NCI-H1105 (cell line): ENCODE results near the gene RCAN1.

Experiments
- DNase-seq: peaks from one replicate; lab custom pipeline; 2025; lab: John Stamatoyannopoulos, UW

Gene RCAN1

DNA sequence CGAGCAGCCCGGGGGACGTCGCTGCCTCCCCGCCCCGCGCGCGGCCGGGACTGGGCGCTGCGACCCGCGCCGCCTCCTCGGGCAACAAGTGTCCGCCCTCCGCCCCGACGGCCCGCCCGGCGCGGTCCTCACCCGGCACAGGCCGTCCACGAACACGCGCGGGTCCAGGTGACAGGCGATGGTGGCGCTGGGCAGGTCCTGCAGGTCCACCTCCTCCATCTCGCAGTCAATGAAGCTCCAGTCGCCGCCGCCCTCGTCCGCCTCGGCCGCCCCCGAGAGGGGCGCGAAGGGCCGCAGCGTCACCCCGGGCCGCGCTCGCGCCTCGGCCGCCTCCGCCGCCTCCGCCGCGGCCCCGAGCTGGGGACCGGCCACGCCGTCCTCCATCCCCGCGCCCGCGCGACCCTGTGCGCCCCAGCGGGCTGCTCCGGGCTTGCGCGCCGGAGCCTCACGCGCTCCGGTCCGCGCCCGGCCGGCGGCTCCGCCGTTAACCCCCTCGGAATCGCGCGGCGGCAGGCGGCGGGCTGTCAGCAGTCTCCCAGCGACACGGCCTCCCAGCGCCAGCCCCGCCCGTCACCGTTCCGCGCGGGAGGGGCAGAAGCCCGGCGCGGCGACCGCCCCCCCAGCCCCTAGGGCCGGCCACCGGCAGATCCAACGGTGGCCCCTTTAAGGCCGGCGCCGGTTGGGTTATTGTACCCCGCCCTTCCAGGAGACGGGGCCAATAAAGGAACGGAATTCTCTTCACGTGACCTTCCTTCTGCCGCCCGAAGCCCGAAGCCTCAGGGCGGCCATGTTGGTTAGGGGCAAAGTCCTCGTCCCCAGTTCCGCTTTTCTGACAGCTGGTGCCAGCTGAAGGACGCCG is at the start of gene RCAN1:
Gene RCAN1 (minus strand): TSS at position 486 of the 859 bp plus-strand sequence. CDS start 102 bp downstream, at position 384.
- DNase-seq, result peak; percentile 91

DNA sequence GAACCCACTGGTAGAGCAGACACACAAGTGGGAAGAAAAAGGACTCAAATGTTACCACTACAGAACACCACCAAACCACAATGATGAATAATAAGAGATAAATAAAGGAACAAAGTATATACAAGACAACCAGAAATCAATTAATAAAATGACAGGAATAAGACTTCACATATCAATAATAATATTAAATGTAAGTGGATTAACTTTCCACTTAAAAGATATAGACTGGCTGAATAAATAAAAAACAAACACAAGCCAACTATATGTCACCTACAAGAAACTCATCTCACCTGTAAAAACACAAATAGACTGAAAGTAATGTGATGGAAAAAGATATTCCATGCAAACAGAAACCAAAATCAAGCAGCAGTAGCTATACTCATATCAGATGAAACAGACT is 46.9 kb upstream of the RCAN1 start:
- DNase-seq, result no peak

DNA sequence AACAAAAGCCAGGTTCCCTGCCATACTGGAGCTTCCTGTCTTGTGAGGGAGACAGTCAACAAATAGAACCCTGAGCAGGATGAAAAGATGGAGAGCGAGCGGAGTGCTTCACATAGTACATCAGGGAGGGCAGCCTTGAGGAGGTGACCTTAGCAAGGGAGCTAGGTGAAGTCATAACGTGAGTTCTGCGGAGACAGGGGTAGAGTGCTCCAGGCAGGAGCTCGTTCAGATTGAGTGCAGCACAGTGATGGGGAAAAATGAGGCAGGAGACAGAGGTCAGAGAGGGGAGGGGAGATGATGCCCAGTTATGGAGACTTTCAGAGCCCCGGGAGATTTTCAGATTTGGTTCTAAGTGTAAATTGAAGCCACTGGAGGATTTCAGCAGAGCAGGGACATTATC is 38.6 kb upstream of the RCAN1 start:
- no peak for DNase-seq

DNA sequence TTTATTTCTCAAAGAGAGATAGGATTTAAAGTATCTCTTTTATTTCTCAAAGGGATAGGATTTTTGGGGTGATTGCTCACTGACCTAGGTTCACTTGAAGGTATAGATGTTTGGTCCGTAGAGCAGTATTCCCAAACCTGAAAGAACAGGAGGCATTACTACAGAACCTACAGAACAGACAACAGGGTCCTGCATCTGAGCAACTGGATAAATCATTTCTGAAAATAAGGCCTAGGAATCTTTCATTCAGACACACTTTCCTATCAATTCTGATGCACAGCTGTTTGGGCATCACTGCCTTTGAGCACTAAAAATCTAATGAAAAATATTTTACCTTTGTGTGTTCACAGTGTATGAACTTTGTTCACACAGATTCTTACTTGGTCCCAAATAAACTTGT is 36.7 kb upstream of the RCAN1 start:
- no peak for DNase-seq

DNA sequence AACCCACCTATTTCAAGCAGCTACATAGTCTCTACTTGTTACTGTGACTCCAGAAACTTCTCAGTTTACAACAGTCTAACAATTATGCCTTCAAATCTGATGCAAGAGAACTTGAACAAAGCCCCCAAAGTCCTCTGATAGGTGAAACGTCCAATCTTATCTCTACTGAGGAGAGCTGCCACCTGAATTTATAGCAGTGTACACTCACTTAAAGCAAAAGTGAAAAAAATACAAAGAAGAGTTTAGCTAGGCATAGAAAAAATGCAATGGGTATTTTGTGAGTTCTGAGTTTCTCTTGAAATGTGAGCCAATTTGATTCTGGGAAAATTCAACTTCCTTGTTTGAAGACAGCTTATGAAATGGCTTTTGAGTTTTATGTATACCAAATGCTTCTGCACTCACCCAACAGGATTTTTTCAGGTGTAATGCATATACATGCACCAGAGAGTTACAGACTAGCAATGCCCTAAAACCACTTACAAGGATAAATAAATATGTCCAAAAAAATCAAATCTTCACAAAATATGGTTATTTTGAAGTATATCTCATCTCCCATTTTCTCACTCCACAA is 36.0 kb upstream of the RCAN1 start:
- DNase-seq, result no peak

DNA sequence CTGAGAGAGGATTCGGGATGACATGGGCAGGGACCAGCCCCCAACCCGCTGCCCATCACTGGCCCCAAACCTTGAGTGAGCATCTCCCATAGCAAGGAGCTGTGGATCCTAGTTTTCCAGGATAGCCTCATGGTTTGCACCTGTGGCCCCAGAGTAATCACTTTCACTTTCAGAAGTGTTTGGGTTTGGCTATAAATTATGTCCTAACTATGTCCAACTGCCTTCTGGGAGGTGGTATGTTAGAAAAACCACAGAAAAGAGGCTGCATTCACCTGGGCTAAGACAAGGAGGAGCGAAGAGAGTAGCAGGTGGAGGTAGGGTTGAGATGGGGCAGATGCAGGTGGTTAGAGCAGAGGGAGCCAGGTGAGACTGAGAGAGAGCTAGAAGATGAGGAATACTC is 34.5 kb upstream of the RCAN1 start:
- no peak for DNase-seq

DNA sequence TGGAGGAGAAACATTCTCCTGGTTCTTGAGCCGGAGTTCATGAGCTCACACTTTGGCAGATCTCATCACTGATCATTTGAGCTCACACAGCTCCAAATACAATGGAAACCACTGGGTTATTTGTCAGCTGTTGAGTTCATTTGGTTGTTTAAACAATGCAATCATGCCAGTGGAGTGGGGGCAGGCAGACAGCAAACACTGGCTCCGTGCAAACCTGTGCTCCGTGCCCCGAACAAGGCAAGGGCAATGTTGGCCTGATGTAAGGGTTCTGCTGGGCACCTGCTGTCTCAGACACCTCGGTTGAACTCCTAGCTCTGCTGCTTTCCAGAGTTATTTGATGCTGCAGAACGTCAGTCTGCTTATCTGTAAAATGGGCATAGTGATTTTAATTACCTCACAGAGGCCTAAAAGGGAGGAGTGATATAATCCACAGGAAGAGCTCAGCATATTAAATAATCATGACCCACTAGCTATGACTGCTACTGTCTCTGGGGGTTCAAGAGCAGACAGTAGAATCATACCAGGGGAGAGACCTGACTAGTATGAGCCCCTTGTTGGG is 33.9 kb upstream of the RCAN1 start:
- no peak for DNase-seq

DNA sequence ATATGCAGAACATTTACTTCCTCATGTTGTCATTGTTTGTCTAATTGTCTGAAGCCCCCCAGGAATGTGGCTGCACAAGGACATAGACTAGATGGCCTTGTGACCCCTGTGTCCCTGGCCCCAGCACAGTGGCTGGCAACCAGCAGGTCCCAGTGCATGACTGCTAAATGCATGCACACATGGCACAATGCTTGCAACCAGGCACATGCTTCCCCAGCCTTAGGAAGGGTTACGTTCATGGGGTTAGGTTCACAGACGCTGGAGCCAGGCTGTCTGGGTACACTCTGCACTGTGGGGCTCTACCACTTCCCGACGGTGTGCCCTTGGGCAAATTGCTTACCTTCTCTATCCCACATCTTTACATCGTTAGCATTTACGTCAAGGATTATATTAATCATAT is 32.6 kb upstream of the RCAN1 start:
- no peak for DNase-seq

DNA sequence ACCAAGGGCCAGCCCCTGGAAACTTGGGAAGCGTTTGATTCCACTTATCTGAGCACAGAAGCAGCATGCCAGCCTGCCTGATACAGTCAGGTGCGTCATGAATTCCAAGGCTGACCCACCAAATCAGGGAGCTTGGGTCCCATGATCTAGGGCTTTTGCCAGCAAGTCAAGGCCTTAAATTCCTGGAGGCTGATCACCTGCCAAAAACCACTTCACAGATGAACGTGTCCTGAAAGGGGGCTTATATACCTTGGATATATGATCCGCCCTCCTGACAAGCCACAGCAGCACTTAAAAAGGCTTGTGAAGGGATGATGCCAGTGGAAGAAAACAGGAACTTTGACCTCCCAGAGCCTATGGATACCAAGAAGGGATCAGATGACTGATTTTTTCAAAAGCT is 29.9 kb upstream of the RCAN1 start:
- no peak for DNase-seq

DNA sequence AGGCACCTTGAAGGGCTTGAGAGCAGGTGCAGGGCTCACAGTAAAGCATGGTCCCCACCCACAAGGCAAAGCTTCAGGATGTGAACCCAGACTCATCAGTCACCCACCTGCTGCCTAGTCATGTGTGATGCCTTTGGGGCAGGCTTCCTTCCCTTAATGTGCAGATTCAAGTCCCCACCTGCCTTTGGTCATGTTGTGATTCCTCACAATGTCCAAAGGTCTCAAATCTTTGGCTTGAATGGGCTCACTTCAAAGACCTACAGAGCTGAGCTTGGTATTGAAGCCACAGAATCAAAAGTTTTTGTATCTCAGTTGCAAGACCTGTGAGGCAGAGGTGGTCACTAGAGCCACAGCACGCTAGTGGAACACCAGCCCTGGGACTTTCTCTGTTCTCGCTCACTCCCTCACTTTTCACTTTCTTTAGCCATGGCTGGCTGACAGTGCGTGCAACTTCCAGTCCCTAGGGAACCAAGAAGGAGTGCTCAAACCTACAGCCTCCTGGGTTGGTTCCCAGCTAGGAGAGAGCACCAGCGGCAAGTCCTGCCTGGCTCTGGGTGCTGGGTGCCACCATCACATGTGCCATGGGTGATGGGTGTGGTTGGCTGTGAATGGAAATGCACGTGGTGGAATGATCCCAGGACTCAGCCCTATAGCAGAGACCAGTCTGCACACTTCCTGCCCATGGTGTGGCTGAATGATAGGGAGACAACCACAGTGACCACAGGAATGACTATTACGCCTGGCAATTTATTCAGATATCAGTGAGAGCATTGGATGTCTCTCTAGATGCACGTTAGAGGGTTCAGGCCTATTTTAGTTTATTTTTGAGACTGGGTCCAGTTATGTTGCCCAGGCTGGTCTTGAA is 27.5 kb upstream of the RCAN1 start:
- DNase-seq, result no peak

DNA sequence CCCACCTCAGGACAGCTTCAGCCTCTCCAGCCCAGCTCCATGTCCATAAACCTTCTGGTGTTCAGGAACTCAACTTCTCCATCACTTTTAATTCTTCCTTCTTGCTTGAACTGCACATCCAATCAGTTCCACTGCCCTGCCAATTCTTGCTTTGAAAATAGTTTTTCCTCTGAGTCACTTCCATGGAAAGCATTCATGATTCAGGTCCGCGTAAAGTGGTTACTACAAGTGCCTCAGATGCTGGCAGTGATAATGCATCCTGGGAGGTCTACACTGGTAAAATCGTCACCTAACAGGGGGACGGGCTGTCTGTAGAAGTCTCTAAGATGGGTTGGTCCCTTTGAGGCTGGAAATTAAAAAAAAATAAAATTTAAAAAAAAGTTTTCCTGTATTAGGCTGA is 25.9 kb upstream of the RCAN1 start:
- no peak for DNase-seq

DNA sequence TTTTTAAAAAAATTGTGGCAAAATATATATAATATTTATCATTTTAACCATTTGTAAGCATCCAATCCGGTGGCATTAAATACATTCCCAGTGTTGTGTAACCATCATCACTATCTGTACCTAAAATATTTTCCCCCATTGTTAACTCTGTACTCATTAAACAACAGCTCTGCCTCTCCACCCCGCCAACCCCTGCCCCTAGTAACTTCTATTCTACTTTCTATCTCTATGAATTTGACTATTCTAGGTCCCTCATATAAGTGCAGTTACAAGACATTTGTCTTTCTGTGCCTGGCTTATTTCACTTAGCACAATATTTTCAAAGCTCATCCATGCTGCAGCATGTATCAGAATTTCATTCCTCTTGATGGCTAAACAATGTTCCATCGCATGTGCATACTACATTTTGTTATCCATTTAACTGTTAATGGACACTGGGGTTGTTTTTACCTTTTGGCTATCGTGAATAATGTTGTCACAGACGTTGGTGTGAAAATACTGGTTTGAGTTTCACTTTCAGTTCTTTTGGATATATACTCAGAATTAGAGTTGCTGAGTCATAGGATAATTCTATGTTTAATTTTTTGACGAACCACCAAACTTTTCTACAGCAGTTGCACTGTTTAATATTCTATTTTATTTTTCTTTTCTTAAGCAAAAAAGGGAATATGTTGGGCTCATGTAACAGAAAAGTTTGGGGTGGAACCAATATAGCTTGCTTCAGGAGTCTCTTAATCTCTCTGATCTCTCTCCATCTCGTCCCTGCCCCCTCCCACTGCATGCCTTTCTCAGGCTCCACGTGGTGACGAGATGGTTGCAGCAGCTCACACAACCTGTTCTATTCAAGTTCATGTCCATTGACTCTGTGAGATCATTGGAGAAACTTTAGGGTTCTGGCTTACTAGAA is 25.2 kb upstream of the RCAN1 start:
- no peak for DNase-seq

DNA sequence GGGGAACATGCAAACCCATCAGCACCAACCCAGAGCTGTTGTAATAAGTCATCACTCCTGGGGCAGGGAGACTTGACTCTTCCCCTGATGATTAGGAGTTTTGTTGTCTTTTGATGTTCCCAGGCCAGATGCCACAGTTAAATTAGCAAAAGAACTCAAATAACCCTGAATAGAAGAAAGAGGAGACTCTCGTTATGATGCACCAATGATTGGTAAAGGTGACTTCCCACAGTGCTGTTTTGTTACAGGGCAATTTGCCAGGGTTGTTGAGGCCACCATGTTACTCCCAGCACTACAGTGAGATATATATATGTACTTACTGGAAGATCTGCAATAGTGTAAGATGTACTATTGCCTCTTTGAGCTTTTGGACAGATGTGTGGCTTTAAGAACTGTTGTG is 24.3 kb upstream of the RCAN1 start:
- DNase-seq, result no peak

DNA sequence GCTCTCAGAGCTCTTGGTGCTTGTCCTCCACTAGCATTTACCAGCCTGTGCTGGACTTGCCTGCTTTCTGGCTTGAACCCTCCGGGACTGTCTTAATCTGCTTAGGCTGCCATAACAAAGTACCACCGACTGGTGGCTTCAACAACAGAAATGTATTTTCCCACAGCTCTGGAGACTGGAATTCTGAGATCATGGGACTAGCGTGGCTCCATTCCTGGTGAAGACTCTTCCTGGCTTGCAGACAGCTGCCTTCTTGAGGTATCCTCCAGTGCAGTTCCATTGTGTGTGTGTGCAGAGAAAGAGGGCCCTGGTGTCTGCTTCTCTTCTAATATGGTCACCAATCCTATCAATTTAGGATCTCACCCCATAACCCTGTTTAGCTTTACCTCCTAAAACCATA is 22.0 kb upstream of the RCAN1 start:
- DNase-seq, result no peak

DNA sequence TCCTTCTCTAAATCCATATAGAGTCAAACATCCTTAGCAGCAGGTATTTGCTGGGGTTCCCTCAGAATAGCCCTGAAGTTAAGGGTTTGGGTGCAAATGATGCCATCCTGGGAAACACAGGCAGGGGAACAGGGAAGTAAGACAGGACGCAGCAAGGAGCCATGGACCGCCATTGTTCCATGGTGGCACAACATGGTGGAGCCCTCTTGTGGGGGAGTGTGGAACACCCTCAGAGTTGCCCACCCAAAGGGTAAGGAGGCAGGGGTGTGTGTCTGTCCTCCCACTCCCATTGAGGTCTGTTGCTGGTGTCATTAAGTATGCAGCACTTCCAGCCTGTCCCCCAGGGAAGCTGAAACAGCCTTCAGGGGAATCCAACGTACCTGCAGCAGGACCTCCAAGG is 20.4 kb upstream of the RCAN1 start:
- DNase-seq, result no peak

DNA sequence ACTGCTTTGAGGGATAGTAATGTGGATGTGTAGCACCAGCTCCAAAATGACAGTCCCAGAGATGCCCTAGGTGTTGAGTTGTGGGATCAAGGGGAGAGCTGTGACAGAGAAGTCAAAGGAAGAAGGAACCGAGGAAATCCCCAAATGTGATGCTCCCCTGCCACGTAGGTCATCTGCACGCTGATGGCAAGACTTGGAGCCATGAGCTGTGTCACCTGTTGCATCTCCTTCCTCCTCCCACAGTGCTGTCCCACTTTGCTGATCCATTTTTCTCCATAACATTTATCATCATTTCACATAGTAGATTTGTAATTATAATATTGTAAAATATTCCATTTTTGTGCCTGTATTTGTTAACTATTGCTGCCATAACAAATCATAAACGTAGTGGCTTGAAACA is 17.6 kb upstream of the RCAN1 start:
- no peak for DNase-seq

DNA sequence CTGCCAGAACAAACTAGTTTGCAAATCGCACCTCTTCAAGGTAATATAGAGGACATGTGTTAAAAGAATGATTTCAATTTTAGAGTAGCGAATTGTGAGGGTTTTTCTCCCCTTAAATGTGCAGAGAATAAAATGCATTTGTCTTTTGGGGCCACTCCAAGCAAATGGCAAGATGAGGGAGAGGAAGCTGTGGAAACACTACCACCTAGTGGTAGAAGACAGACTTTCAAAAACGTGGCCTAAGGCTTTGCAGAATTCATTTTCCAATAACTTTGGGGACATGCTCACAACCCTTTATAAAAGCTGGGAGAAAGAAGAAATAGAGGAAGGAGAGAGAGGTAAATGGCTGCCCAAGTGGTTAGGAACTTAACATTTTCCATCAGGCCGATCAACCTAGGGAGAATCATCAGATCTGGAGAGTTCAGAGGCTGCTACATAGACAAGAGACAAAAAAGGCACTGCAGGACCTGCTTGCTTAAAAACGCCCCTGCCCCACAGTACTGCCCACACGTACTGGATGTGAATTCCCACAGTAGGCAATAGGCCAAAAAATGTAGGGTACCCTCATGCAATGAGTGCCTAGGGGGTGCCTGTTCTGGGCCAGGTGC is 15.7 kb upstream of the RCAN1 start:
- peak; percentile 51 for DNase-seq

DNA sequence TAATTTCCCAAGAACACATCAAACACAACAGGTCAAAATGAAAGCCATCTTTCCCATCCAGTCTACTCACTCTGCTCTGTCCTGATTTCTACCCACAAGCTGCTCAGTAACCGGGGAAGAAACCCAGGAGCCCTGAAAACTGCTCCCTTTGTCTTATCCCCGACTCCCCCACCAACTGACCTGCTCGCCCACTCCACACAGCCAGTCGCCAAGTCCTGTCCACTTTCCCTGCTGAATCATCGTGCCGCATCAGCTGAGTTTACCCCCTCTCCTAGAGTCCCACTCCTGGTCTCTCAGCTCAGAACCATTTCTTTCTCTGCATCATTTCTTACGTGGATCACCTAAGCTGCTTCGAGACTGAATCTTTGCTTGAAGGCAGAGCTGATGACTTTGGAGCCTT is 11.2 kb upstream of the RCAN1 start:
- DNase-seq, result no peak

DNA sequence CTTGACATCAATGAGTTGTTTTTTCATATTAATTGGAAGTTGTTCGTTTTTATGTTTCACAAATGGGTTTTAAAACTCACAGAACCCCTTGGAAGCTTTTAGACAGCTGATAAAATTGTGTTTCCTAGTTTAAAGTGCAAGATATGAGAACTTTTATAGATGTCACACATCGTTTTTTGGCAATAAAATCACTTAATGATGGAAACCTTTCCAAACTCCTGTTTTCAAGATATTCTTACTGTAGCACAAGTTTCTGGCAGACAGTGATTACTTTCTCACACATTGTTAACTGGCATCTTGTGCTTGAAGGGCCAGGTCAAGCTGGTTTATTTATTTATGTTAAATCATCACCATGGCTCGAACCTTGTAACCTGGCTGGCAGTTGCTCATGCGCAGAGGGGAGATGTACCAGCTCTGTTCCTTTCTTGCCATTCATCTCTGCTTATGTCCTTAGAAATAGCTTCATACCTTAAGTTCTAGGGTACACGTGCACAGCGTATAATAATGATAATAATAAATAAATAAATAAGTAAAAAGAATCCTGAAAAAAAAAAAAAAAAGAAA is 10.2 kb upstream of the RCAN1 start:
- DNase-seq, result no peak

DNA sequence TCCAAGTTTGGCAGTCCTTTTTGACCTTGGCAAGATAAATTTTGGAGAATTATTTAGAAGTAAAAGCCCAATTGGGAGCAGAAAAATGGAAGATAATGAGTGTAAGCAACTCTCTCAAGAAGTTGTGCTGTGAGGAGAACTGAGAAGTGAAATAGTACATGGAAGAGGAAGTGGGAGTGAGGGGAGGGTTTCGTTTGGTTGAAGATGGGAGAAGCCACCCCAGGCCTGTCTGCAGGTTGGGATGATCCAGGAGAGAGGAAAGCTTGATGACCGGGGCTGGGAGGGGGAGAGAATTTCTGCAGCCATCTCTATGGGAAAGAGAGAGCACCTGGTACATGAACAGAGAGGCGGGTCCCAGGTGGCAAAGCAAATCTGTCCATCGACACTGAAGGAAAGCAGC is 8.6 kb upstream of the RCAN1 start:
- no peak for DNase-seq
